HepG2 (cell line): ENCODE data around the gene BRPF1. TPM values are rescaled to one million over a fixed set of nuclear protein-coding genes. Genes with fewer than 3 reads are reported as not detected.
A peak's percentile ranks its signal among the peaks of the same experiment; 100 is the strongest.

Source experiments
- ARID4A ChIP-seq: sonication (generic); formaldehyde crosslinking; IDR thresholded peaks from 2 replicates; pipeline ENCODE4 v1.5.0; 2020; ENCODE audit warnings: mild to moderate bottlenecking, missing genetic modification reagents, borderline replicate concordance
- GFI1 ChIP-seq: sonication (generic); formaldehyde crosslinking; IDR thresholded peaks from 2 replicates; pipeline ENCODE4 v1.5.0; 2020; ENCODE audit warnings: missing genetic modification reagents, mild to moderate bottlenecking, borderline replicate concordance
- HNF4A ChIP-seq: sonication (generic); formaldehyde crosslinking; IDR thresholded peaks from 2 replicates; pipeline ENCODE4 v1.4.0; 2020; ENCODE audit warnings: missing genetic modification reagents
- KLF6 ChIP-seq: IDR thresholded peaks from 2 replicates; pipeline ENCODE4 v1.8.0; 2016; ENCODE audit warnings: missing biosample characterization, missing genetic modification reagents
- MAX ChIP-seq: IDR thresholded peaks from 2 replicates; pipeline ENCODE4 v1.6.1; 2012; ENCODE audit warnings: inconsistent platforms
- NCOA2 ChIP-seq: sonication (generic); formaldehyde crosslinking; IDR thresholded peaks from 2 replicates; pipeline ENCODE4 v1.8.0; 2022; ENCODE audit warnings: inconsistent platforms
- NONO ChIP-seq, 2 experiments: fragments of 450-650 bp in 1 of 2; sonication (generic) in 1 of 2; formaldehyde crosslinking in 1 of 2; IDR thresholded peaks in 1 of 2; conservative IDR thresholded peaks in 1 of 2; 2 replicates each; pipeline versions ENCODE4 v1.6.1 to v1.8.0; 2017 to 2022; ENCODE audit warnings: mild to moderate bottlenecking in 1 of 2, missing genetic modification reagents in 1 of 2, moderate library complexity in 1 of 2
- NR2F6 ChIP-seq, 2 experiments: IDR thresholded peaks; 2 replicates each; pipeline ENCODE4 v1.6.1; 2016; ENCODE audit warnings: antibody characterized with exemption in 1 of 2, mild to moderate bottlenecking in 1 of 2
- PATZ1 ChIP-seq: sonication (generic); formaldehyde crosslinking; IDR thresholded peaks from 2 replicates; pipeline ENCODE4 v1.4.0; 2020; ENCODE audit warnings: missing genetic modification reagents
- PHF21A ChIP-seq: sonication (generic); formaldehyde crosslinking; IDR thresholded peaks from 2 replicates; pipeline ENCODE4 v1.5.0; 2020; ENCODE audit warnings: mild to moderate bottlenecking, missing genetic modification reagents
- REL ChIP-seq: sonication (generic); formaldehyde crosslinking; conservative IDR thresholded peaks from 2 replicates; pipeline ENCODE4 v1.8.0; 2022; ENCODE audit warnings: mild to moderate bottlenecking, missing genetic modification reagents, moderate library complexity
- SMC3 ChIP-seq: IDR thresholded peaks from 2 replicates; pipeline ENCODE4 v1.6.1; 2011; ENCODE audit warnings: low read length, improper control_type of control experiment
- TAF1 ChIP-seq: sonication (generic); formaldehyde crosslinking; IDR thresholded peaks from 2 replicates; pipeline ENCODE4 v1.4.0; 2020; ENCODE audit warnings: missing genetic modification reagents
- TBX2 ChIP-seq: sonication (generic); formaldehyde crosslinking; IDR thresholded peaks from 2 replicates; pipeline ENCODE4 v1.5.0; 2020; ENCODE audit warnings: missing genetic modification reagents, mild to moderate bottlenecking, borderline replicate concordance
- TRIM22 ChIP-seq: fragments of 450-650 bp; IDR thresholded peaks from 2 replicates; pipeline ENCODE4 v1.6.1; 2017
- ZFY ChIP-seq: sonication (generic); formaldehyde crosslinking; IDR thresholded peaks from 2 replicates; pipeline ENCODE4 v1.4.0; 2020; ENCODE audit warnings: missing genetic modification reagents
- ZMYM3 ChIP-seq: sonication (generic); formaldehyde crosslinking; IDR thresholded peaks from 2 replicates; pipeline ENCODE4 v1.5.1; 2020; ENCODE audit warnings: mild to moderate bottlenecking, missing genetic modification reagents
- ZNF644 ChIP-seq: IDR thresholded peaks from 2 replicates; pipeline ENCODE4 v1.6.1; 2016; ENCODE audit warnings: low read depth
- ZNF770 ChIP-seq: sonication (generic); formaldehyde crosslinking; IDR thresholded peaks from 2 replicates; pipeline ENCODE4 v1.5.0; 2020; ENCODE audit warnings: mild to moderate bottlenecking, missing genetic modification reagents
- ZNF788 ChIP-seq: sonication (generic); formaldehyde crosslinking; IDR thresholded peaks from 2 replicates; pipeline ENCODE4 v1.5.0; 2020; ENCODE audit warnings: mild to moderate bottlenecking, missing genetic modification reagents, borderline replicate concordance
- polyA plus RNA-seq, 8 experiments: library from polyadenylated mRNA; depleted of rRNA in 3 of 8; stranded (reverse) in 7 of 8; unstranded in 1 of 8; fragments of >200 nt; fragmentation: Illumina TruSeq in 4 of 8; extraction: Trizol in 4 of 8; gene quantifications; 2 replicates each; pipeline versions ENCODE4 v1.2.1 to v1.2.3, GENCODE V29; 2011 to 2016; ENCODE audit warnings: low read depth in 4 of 8, missing spikeins in 1 of 8, mixed read lengths in 1 of 8; ENCODE audit not compliant: insufficient read depth in 1 of 8
- total RNA-seq, 5 experiments: library from RNA; depleted of rRNA; stranded (reverse); fragments of >200 nt; fragmentation: Illumina TruSeq; extraction: Trizol; gene quantifications; 2 replicates each; pipeline ENCODE4 v1.2.3, GENCODE V29; 2016; ENCODE audit warnings: low read depth in 1 of 5

The BRPF1 gene
- total and polyA plus RNA-seq, 2 of the 13 experiments (the other 11 are each of a cell fraction or from before 2014, with no cell fraction given) = 7.3 to 10.0 TPM

- TF ChIP-seq PATZ1 (CRISPR knock-in tag) (peak; percentile 48; the same call in 1 of the 2 replicates), NONO (IDR thresholded peaks at IDR 0.05) (no peak), NONO (CRISPR knock-in tag; conservative IDR thresholded peaks at IDR 0.05) (peak; percentile 32; the same call in 1 of the 2 replicates), TAF1 (peak; percentile 39; the same call in 1 of the 2 replicates), TRIM22 (no peak), REL (CRISPR knock-in tag) (no peak), SMC3 (no peak), HNF4A (CRISPR knock-in tag) (peak; percentile 75), ARID4A (CRISPR knock-in tag) (peak; percentile 31; the same call in 1 of the 2 replicates), ZNF770 (CRISPR knock-in tag) (peak; percentile 96), NR2F6 (IDR thresholded peaks at IDR 0.05) (peak; percentile 79), NR2F6 (CRISPR knock-in tag; IDR thresholded peaks at IDR 0.05) (peak; percentile 69; the same call in 1 of the 2 replicates), NCOA2 (peak; percentile 22; the same call in 1 of the 2 replicates), ZNF644 (CRISPR knock-in tag) (peak; percentile 67; the same call in 1 of the 2 replicates), ZNF788 (CRISPR knock-in tag) (peak; percentile 55; the same call in 1 of the 2 replicates), PHF21A (CRISPR knock-in tag) (peak; percentile 45; the same call in 1 of the 2 replicates), KLF6 (CRISPR knock-in tag) (no peak), ZFY (peak; percentile 44), MAX (peak; percentile 25; the same call in 1 of the 2 replicates), GFI1 (0 out of 2 replicates have a peak, but pooled peaks have one; percentile 27), ZMYM3 (peak; percentile 91), TBX2 (peak; percentile 59; the same call in 1 of the 2 replicates)
Observed at GRCh38 chr3:9768141-9768775, 36.7 kb downstream of the BRPF1 start (continued).
